ENCODE measurements around the gene RNASEH2B.
A peak's percentile ranks its signal among the peaks of the same experiment; 100 is the strongest.

Gene RNASEH2B, protein sequence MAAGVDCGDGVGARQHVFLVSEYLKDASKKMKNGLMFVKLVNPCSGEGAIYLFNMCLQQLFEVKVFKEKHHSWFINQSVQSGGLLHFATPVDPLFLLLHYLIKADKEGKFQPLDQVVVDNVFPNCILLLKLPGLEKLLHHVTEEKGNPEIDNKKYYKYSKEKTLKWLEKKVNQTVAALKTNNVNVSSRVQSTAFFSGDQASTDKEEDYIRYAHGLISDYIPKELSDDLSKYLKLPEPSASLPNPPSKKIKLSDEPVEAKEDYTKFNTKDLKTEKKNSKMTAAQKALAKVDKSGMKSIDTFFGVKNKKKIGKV

DNA sequence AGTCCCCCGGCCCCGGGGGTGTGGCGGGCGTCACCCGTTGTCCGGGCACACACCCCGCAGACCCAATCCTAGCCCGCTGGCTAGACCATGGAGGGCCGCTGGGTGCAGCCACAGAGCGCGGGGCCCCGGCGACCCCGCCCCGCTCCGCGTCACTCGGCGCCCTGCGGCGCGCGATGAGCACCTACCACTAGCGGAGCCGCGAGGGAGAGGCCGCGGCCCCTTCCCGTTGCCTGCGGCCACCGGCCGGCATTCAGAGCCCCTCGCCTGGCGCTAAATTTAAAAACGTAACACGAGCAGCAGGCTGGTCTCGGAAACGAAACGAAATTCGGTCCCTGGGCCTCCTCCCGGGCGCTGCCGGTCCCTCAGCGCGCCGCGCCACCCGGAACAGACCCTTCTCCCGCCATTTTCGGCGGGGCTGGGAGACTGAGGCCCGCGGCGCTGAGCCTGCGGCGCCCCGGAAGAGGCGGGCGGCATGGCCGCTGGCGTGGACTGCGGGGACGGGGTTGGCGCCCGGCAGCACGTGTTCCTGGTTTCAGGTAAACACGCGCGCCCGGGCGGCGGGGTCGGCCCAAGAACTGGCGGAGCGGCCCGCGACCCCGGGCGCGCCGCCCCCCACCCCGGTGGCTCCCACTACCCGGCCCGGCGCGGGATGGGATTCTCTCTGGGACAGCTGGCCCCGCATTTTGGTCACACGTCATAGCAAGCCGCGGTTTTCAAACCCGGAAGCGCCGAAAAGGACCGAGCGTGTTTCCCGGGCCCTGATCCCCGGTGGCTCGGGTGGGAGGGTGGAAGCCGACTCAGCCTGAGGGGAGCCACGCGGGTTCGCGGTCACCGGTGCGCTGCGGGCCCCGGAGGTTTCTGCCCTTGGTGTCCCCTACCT is at the start of gene RNASEH2B:
Gene RNASEH2B (plus strand): TSS at position 187 of the 880 bp plus-strand sequence. CDS start 286 bp downstream, at position 473.
- peak within 1 kb of the TSS; percentile 90 to 91 for H3K4me3 ChIP-seq (ENCODE audit: low read length in 2 of 2)
- no peaks in the 10 kb centered on the region for H3K27me3 ChIP-seq (ENCODE audit: control insufficient read depth in 2 of 2, insufficient read depth in 2 of 2, low read length in 2 of 2)
- peak within 1 kb of the TSS; percentile 98 for H3K9ac ChIP-seq (ENCODE audit: low read depth in 1 of 2, low read length in 2 of 2)
- H3K4me1 ChIP-seq (ENCODE audit: control insufficient read depth in 2 of 2, insufficient read depth in 2 of 2, low read length in 2 of 2), result peaks cover 11 to 22% of the 10 kb centered on the region in 2 donors
- H3K9me3 ChIP-seq (ENCODE audit: control insufficient read depth in 2 of 2, low read length in 2 of 2), result no peaks in the 10 kb centered on the region
- H3K27ac ChIP-seq (ENCODE audit: low read depth in 2 of 2, low read length in 2 of 2), result peak within 1 kb of the TSS; percentile 92 to 96
- no peaks in the 10 kb centered on the region for H3K36me3 ChIP-seq (ENCODE audit: control insufficient read depth in 2 of 2, insufficient read depth in 2 of 2, low read length in 2 of 2)

DNA sequence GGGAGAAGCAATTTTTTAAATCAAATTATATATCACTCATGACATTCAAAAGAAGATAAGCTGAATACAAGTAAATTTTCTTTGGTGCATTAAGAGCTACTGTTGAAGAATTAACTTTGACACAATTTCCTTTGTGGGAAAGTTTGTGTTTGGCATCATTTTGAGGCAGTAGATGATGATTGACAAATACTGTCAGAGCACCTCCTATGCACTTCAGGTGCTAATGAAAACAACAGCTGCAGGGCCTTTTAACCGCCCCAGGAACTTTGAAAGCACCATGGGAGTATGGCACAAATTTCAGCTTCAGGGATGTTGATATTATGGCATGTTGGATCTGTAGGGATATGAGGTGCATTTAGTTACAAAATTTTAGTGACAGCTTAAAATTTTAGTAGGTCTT is 45.1 kb upstream of the RNASEH2B start:
- Histone ChIP-seq H3K27ac (ENCODE audit: low read depth in 2 of 2, low read length in 2 of 2) (no peak overlapping the region), H3K4me3 (ENCODE audit: low read length in 2 of 2) (no peak overlapping the region), H3K4me1 (ENCODE audit: control insufficient read depth in 2 of 2, insufficient read depth in 2 of 2, low read length in 2 of 2) (no peaks in the 10 kb centered on the region), H3K36me3 (ENCODE audit: control insufficient read depth in 2 of 2, insufficient read depth in 2 of 2, low read length in 2 of 2) (no peaks in the 10 kb centered on the region), H3K9me3 (ENCODE audit: control insufficient read depth in 2 of 2, low read length in 2 of 2) (peaks cover 0 to 3% of the 10 kb centered on the region in 2 donors), H3K9ac (ENCODE audit: low read depth in 1 of 2, low read length in 2 of 2) (no peak overlapping the region), H3K27me3 (ENCODE audit: control insufficient read depth in 2 of 2, insufficient read depth in 2 of 2, low read length in 2 of 2) (no peaks in the 10 kb centered on the region)

DNA sequence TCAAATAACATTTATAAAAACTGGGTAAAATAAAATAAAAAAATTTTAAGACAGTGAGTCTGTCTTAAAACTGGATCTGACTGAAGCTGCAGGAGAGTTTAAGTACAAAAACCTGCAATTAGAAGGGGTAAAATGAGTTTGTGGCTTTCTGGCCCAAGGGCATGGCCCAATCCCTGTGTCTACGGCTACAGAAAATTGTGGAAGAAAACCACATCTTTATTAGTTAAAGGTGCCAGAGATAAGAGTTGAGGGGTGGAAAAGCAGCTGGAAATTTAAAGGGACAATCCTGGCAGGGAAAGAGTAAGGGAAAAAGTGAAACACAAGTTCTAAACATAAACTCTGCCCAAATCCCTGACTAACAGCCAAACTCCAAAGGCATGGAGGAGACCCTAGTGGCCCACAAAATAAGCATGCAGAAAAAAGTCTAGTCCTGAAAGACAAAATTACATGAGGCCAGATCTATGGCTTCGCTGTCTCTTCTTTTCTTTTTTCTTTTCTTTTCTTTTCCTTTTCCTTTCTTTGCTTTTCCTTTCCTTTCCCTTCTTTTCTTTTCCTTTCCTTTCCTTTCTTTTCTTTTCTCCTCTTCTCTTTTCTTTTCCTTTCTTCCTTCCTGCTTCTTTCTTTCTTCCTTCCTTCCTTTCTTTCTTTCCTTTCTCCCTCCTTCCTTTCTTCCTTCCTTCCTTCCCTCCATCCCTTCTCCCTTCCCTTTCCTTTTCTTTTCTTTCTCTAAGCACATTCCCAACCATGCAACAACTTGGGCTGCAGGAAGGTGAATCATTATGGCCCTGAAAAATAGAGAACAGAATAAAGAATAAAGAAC is 42.6 kb upstream of the RNASEH2B start:
- Histone ChIP-seq H3K9me3 (ENCODE audit: control insufficient read depth in 2 of 2, low read length in 2 of 2) (peaks cover 0 to 3% of the 10 kb centered on the region in 2 donors), H3K9ac (ENCODE audit: low read depth in 1 of 2, low read length in 2 of 2) (no peak overlapping the region), H3K27me3 (ENCODE audit: control insufficient read depth in 2 of 2, insufficient read depth in 2 of 2, low read length in 2 of 2) (no peaks in the 10 kb centered on the region), H3K27ac (ENCODE audit: low read depth in 2 of 2, low read length in 2 of 2) (no peak overlapping the region), H3K4me3 (ENCODE audit: low read length in 2 of 2) (no peak overlapping the region), H3K36me3 (ENCODE audit: control insufficient read depth in 2 of 2, insufficient read depth in 2 of 2, low read length in 2 of 2) (no peaks in the 10 kb centered on the region), H3K4me1 (ENCODE audit: control insufficient read depth in 2 of 2, insufficient read depth in 2 of 2, low read length in 2 of 2) (no peaks in the 10 kb centered on the region)

DNA sequence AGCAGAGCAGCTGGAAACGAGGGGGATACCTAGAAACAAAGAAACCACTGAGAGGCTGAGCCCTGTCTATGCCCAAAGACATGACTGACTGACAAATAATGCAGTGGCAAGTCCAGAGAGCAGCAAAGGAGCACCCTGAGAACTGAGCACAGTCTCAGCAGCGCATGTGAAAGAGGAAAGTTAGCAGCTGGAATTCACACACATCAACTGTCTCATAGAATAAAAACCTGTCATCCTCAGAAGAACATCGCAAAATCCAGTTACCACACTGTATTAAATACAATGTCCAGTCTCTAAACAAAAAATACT is 42.0 kb upstream of the RNASEH2B start:
- Histone ChIP-seq H3K4me1 (ENCODE audit: control insufficient read depth in 2 of 2, insufficient read depth in 2 of 2, low read length in 2 of 2) (no peaks in the 10 kb centered on the region), H3K27me3 (ENCODE audit: control insufficient read depth in 2 of 2, insufficient read depth in 2 of 2, low read length in 2 of 2) (no peaks in the 10 kb centered on the region), H3K9me3 (ENCODE audit: control insufficient read depth in 2 of 2, low read length in 2 of 2) (peaks cover 0 to 2% of the 10 kb centered on the region in 2 donors), H3K27ac (ENCODE audit: low read depth in 2 of 2, low read length in 2 of 2) (no peak overlapping the region), H3K36me3 (ENCODE audit: control insufficient read depth in 2 of 2, insufficient read depth in 2 of 2, low read length in 2 of 2) (no peaks in the 10 kb centered on the region), H3K4me3 (ENCODE audit: low read length in 2 of 2) (no peak overlapping the region), H3K9ac (ENCODE audit: low read depth in 1 of 2, low read length in 2 of 2) (no peak overlapping the region)

DNA sequence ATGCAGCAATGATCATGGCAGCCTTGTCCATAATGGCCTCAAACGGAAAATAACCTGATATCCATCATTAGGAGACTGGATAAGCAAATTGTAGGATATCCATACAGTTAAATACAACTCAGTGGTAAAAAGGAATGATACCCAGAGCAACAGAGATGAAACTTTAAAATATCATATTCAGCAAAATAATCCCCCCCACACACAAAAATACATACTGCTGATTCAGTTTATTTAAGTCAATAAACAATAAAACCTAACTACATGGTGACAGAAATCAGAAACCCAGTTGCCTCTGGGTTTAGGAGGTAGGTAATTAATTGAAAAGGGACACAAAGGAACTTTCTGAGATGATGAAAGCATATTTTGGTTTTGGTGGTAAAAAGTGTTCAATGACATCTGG is 38.2 kb upstream of the RNASEH2B start:
- Histone ChIP-seq H3K4me1 (ENCODE audit: control insufficient read depth in 2 of 2, insufficient read depth in 2 of 2, low read length in 2 of 2) (no peaks in the 10 kb centered on the region), H3K9me3 (ENCODE audit: control insufficient read depth in 2 of 2, low read length in 2 of 2) (no peaks in the 10 kb centered on the region), H3K4me3 (ENCODE audit: low read length in 2 of 2) (no peak overlapping the region), H3K9ac (ENCODE audit: low read depth in 1 of 2, low read length in 2 of 2) (no peak overlapping the region), H3K36me3 (ENCODE audit: control insufficient read depth in 2 of 2, insufficient read depth in 2 of 2, low read length in 2 of 2) (no peaks in the 10 kb centered on the region), H3K27ac (ENCODE audit: low read depth in 2 of 2, low read length in 2 of 2) (no peak overlapping the region), H3K27me3 (ENCODE audit: control insufficient read depth in 2 of 2, insufficient read depth in 2 of 2, low read length in 2 of 2) (no peaks in the 10 kb centered on the region)

DNA sequence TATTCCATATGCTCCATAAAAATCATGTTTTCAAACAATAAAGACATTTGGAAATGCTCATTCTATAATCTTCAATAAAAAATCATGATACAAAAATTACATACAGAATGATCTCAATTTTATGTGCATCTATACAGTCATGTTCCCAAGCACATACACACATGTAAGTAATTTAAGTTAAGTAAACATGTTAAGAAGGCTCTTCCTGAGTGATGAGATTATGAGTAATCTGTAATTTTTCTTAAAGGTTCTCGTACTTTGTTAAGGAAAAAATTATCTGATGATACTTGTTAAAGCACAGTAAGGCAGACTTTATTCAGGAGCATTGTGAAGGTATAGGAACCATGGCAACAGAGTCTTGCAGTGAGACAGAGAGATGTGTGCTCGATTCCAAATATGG is 36.1 kb upstream of the RNASEH2B start:
- no peaks in the 10 kb centered on the region for H3K4me1 ChIP-seq (ENCODE audit: control insufficient read depth in 2 of 2, insufficient read depth in 2 of 2, low read length in 2 of 2)
- no peak overlapping the region for H3K4me3 ChIP-seq (ENCODE audit: low read length in 2 of 2)
- H3K9ac ChIP-seq (ENCODE audit: low read depth in 1 of 2, low read length in 2 of 2), result no peak overlapping the region
- H3K36me3 ChIP-seq (ENCODE audit: control insufficient read depth in 2 of 2, insufficient read depth in 2 of 2, low read length in 2 of 2), result no peaks in the 10 kb centered on the region
- H3K27ac ChIP-seq (ENCODE audit: low read depth in 2 of 2, low read length in 2 of 2), result no peak overlapping the region
- H3K9me3 ChIP-seq (ENCODE audit: control insufficient read depth in 2 of 2, low read length in 2 of 2), result no peaks in the 10 kb centered on the region
- no peaks in the 10 kb centered on the region for H3K27me3 ChIP-seq (ENCODE audit: control insufficient read depth in 2 of 2, insufficient read depth in 2 of 2, low read length in 2 of 2)

DNA sequence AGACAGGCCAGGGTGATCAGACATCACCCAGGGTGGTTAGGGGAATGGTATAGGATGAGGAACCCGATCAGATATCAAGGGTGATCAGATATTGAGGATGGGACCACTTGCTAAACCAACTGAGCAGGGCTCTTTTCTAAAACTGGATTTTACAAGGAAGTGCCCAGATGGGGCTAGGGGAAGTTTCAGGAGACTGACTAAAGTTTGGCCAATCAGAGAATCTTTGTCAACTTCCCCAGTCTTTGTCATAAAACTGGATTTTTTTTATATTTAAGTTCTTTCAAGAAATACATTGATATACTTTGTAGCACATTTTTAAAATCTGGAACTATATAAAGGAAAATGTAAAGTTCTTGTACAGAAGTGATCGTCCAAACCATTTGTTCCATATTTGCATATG is 35.6 kb upstream of the RNASEH2B start:
- H3K27ac ChIP-seq (ENCODE audit: low read depth in 2 of 2, low read length in 2 of 2), result no peak overlapping the region
- H3K27me3 ChIP-seq (ENCODE audit: control insufficient read depth in 2 of 2, insufficient read depth in 2 of 2, low read length in 2 of 2), result no peaks in the 10 kb centered on the region
- no peaks in the 10 kb centered on the region for H3K36me3 ChIP-seq (ENCODE audit: control insufficient read depth in 2 of 2, insufficient read depth in 2 of 2, low read length in 2 of 2)
- no peaks in the 10 kb centered on the region for H3K4me1 ChIP-seq (ENCODE audit: control insufficient read depth in 2 of 2, insufficient read depth in 2 of 2, low read length in 2 of 2)
- no peaks in the 10 kb centered on the region for H3K9me3 ChIP-seq (ENCODE audit: control insufficient read depth in 2 of 2, low read length in 2 of 2)
- H3K9ac ChIP-seq (ENCODE audit: low read depth in 1 of 2, low read length in 2 of 2), result no peak overlapping the region
- H3K4me3 ChIP-seq (ENCODE audit: low read length in 2 of 2), result no peak overlapping the region

DNA sequence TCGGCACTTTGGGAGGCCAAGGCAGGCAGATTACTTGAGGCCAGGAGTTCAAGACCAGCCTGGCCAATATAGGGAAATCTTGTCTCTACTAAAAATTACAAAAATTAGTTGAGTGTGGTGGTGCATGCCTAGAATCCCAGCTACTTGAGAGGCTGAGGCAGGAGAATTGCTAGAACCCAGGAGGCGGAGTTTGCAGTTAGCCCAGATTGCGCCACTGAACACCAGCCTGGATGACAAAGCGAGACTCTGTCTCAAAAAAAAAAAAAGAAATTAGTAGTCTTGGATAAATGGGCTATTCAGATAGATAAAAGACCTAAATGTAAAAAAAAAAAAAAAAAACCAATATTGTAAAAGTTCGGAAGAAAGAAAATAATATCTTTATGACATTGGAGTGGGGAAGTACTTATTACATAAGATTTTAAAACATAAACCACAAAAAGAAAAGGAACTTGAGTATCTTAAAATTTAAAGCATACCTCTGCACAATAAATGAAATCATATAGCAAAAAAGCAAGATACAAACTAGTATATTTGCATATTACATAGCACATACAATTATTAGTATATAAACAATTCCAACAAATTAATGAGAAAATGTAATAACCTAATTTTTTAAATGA is 26.7 kb upstream of the RNASEH2B start:
- H3K36me3 ChIP-seq (ENCODE audit: control insufficient read depth in 2 of 2, insufficient read depth in 2 of 2, low read length in 2 of 2), result no peaks in the 10 kb centered on the region
- no peaks in the 10 kb centered on the region for H3K9me3 ChIP-seq (ENCODE audit: control insufficient read depth in 2 of 2, low read length in 2 of 2)
- H3K4me3 ChIP-seq (ENCODE audit: low read length in 2 of 2), result no peak overlapping the region
- no peak overlapping the region for H3K9ac ChIP-seq (ENCODE audit: low read depth in 1 of 2, low read length in 2 of 2)
- no peaks in the 10 kb centered on the region for H3K27me3 ChIP-seq (ENCODE audit: control insufficient read depth in 2 of 2, insufficient read depth in 2 of 2, low read length in 2 of 2)
- H3K27ac ChIP-seq (ENCODE audit: low read depth in 2 of 2, low read length in 2 of 2), result no peak overlapping the region
- H3K4me1 ChIP-seq (ENCODE audit: control insufficient read depth in 2 of 2, insufficient read depth in 2 of 2, low read length in 2 of 2), result no peaks in the 10 kb centered on the region

DNA sequence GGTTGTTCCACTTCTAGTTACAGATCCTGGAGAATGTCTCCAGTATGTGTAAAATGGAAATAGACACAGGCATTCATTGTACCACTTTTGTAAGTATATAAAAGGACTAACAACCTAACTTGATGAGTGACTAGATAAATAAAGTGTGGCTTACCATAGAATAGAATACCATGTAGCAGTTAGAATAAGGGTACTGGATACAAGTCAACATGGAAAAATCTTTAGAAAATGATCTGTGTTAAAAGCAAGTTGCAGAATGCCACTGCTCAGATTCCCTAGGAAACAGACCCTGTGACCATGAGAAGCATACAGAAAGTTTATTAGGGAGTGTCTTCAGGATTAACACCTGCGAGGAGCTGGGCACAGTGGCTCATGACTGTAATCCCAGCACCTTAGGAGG is 25.9 kb upstream of the RNASEH2B start:
- Histone ChIP-seq H3K9ac (ENCODE audit: low read depth in 1 of 2, low read length in 2 of 2) (no peak overlapping the region), H3K9me3 (ENCODE audit: control insufficient read depth in 2 of 2, low read length in 2 of 2) (no peaks in the 10 kb centered on the region), H3K4me3 (ENCODE audit: low read length in 2 of 2) (no peak overlapping the region), H3K27ac (ENCODE audit: low read depth in 2 of 2, low read length in 2 of 2) (no peak overlapping the region), H3K27me3 (ENCODE audit: control insufficient read depth in 2 of 2, insufficient read depth in 2 of 2, low read length in 2 of 2) (no peaks in the 10 kb centered on the region), H3K4me1 (ENCODE audit: control insufficient read depth in 2 of 2, insufficient read depth in 2 of 2, low read length in 2 of 2) (no peaks in the 10 kb centered on the region), H3K36me3 (ENCODE audit: control insufficient read depth in 2 of 2, insufficient read depth in 2 of 2, low read length in 2 of 2) (no peaks in the 10 kb centered on the region)
